H1 (cell line): ENCODE measurements around the gene TBC1D2. TPM values are rescaled to one million over a fixed set of nuclear protein-coding genes. Genes with fewer than 3 reads are reported as not detected.

Experiments
- CTCF ChIA-PET: fragments of 300-600 bp; sonication (Branson Sonifier 250); formaldehyde crosslinking; loops from one replicate; lab custom pipeline; 2021; ENCODE audit not compliant: partially characterized antibody; lab: Charles Lee
- POLR2A ChIA-PET: fragments of 300-600 bp; sonication (Branson Sonifier 250); formaldehyde crosslinking; loops from one replicate; lab custom pipeline; 2021; ENCODE audit warnings: inconsistent platforms; ENCODE audit not compliant: partially characterized antibody; lab: Charles Lee
- DNase-seq, 2 experiments: peaks; one replicate each; pipeline versions ENCODE4 v3.0.0 to v3.0.0-alpha.2; 2010 to 2022; ENCODE audit warnings: low spot score in 2 of 2, low read depth in 1 of 2, mixed read lengths in 1 of 2
- FAIRE-seq: peaks from 2 replicates; lab custom pipeline; 2011; peaks lifted over from hg19 to GRCh38; lab: Jason Lieb, UNC
- H2AFZ ChIP-seq: 2 replicates; pipeline ENCODE4 v1.8.1; 2012; ENCODE audit warnings: low read length, inconsistent platforms
- H2AK5ac ChIP-seq: 2 replicates; pipeline ENCODE4 v1.6.1; 2013; ENCODE audit warnings: low read depth, low read length
- H2BK120ac ChIP-seq: replicated peaks from 2 replicates; pipeline ENCODE3; 2013; ENCODE audit warnings: low read depth, low read length, inconsistent platforms
- H2BK12ac ChIP-seq: 2 replicates; pipeline ENCODE4 v1.6.1; 2013; ENCODE audit warnings: low read depth, low read length
- H2BK15ac ChIP-seq: 2 replicates; pipeline ENCODE4 v1.6.1; 2013; ENCODE audit warnings: low read length
- H2BK20ac ChIP-seq: 2 replicates; pipeline ENCODE4 v1.6.1; 2013; ENCODE audit warnings: low read length
- H2BK5ac ChIP-seq: 2 replicates; pipeline ENCODE4 v1.6.1; 2013; ENCODE audit warnings: low read depth, low read length
- H3K14ac ChIP-seq: 2 replicates; pipeline ENCODE4 v1.6.1; 2013; ENCODE audit warnings: inconsistent platforms; ENCODE audit not compliant: insufficient read length
- H3K18ac ChIP-seq: 2 replicates; pipeline ENCODE4 v1.6.1; 2013; ENCODE audit warnings: low read length; ENCODE audit errors: extremely low read depth
- H3K23ac ChIP-seq: 2 replicates; pipeline ENCODE4 v1.6.1; 2013; ENCODE audit warnings: inconsistent platforms; ENCODE audit not compliant: insufficient read length
- H3K23me2 ChIP-seq: 2 replicates; pipeline ENCODE4 v1.6.1; 2013; ENCODE audit warnings: low read depth, low read length
- H3K27ac ChIP-seq: 2 replicates; pipeline ENCODE4 v1.6.1; 2011; ENCODE audit warnings: low read depth, low read length, inconsistent platforms
- H3K27me3 ChIP-seq, 4 experiments: replicated peaks in 1 of 4; 1 replicate in 1 of 4; 2 replicates in 3 of 4; pipeline versions ENCODE4 v1.6.1 to v1.8.1; 2011 to 2013; ENCODE audit warnings: low read length in 3 of 4, mild to moderate bottlenecking in 3 of 4, inconsistent platforms in 2 of 4, mixed read lengths in 2 of 4, moderate library complexity in 1 of 4; ENCODE audit not compliant: control insufficient read depth in 3 of 4, insufficient read depth in 3 of 4; ENCODE audit errors: extremely low read depth in 1 of 4
- H3K36me3 ChIP-seq, 4 experiments: 2 replicates each; pipeline versions ENCODE4 v1.6.1 to v1.8.1; 2011 to 2013; ENCODE audit warnings: mild to moderate bottlenecking in 4 of 4, low read length in 3 of 4, moderate library complexity in 2 of 4, control low read depth in 1 of 4, inconsistent platforms in 1 of 4; ENCODE audit not compliant: insufficient read depth in 4 of 4, control insufficient read depth in 2 of 4
- H3K4ac ChIP-seq: replicated peaks from 2 replicates; pipeline ENCODE3; 2013; ENCODE audit warnings: low read length, low read depth, mixed read lengths, inconsistent platforms; ENCODE audit not compliant: insufficient read length
- H3K4me1 ChIP-seq, 4 experiments: replicated peaks in 1 of 4; 1 replicate in 1 of 4; 2 replicates in 3 of 4; pipeline versions ENCODE4 v1.6.1 to v1.8.1; 2011 to 2013; ENCODE audit warnings: low read length in 3 of 4, inconsistent platforms in 2 of 4, mixed read lengths in 1 of 4; ENCODE audit not compliant: insufficient read depth in 4 of 4, control insufficient read depth in 3 of 4
- H3K4me2 ChIP-seq, 2 experiments: 2 replicates each; pipeline versions ENCODE4 v1.6.1 to v1.8.1; 2011 to 2013; ENCODE audit warnings: low read depth in 2 of 2, low read length in 2 of 2, control low read depth in 1 of 2, inconsistent platforms in 1 of 2, mild to moderate bottlenecking in 1 of 2; ENCODE audit not compliant: insufficient read depth in 1 of 2
- H3K4me3 ChIP-seq, 4 experiments: fragments of 200-600, 300-600 bp in 1 of 4; sonication (generic), shearing (Covaris generic), sonication (Bioruptor Twin) in 1 of 4; 2 replicates each; pipeline versions ENCODE4 v1.5.1 to v1.8.1; 2011 to 2016; ENCODE audit warnings: low read length in 4 of 4, low read depth in 3 of 4, control low read depth in 2 of 4, inconsistent platforms in 2 of 4, mild to moderate bottlenecking in 2 of 4, mixed read lengths in 1 of 4, moderate library complexity in 1 of 4; ENCODE audit not compliant: insufficient read depth in 2 of 4; ENCODE audit errors: extremely low read depth in 1 of 4
- H3K56ac ChIP-seq: replicated peaks from 2 replicates; pipeline ENCODE3; 2013; ENCODE audit warnings: low read depth, mild to moderate bottlenecking, mixed read lengths, low read length, inconsistent platforms; ENCODE audit not compliant: insufficient read length
- H3K79me1 ChIP-seq: 2 replicates; pipeline ENCODE4 v1.6.1; 2013; ENCODE audit warnings: low read depth, low read length, control low read depth
- H3K79me2 ChIP-seq, 2 experiments: 2 replicates each; pipeline versions ENCODE4 v1.6.1 to v1.8.1; 2012 to 2013; ENCODE audit warnings: low read length in 2 of 2, mild to moderate bottlenecking in 2 of 2, inconsistent platforms in 1 of 2; ENCODE audit not compliant: insufficient read depth in 2 of 2, control insufficient read depth in 1 of 2
- H3K9ac ChIP-seq, 4 experiments: replicated peaks in 1 of 4; 1 replicate in 1 of 4; 2 replicates in 3 of 4; pipeline versions ENCODE4 v1.6.1 to v1.8.1; 2011 to 2013; ENCODE audit warnings: low read depth in 3 of 4, low read length in 3 of 4, control low read depth in 2 of 4, mild to moderate bottlenecking in 2 of 4, moderate library complexity in 2 of 4, inconsistent platforms in 1 of 4; ENCODE audit errors: extremely low read depth in 1 of 4
- H3K9me3 ChIP-seq, 2 experiments: 2 replicates each; pipeline versions ENCODE4 v1.6.1 to v1.8.1; 2012 to 2013; ENCODE audit warnings: mild to moderate bottlenecking in 2 of 2, moderate library complexity in 2 of 2, control low read depth in 1 of 2, inconsistent platforms in 1 of 2, low read depth in 1 of 2, low read length in 1 of 2, mixed read lengths in 1 of 2; ENCODE audit not compliant: insufficient read depth in 2 of 2
- H4K20me1 ChIP-seq, 2 experiments: replicated peaks in 1 of 2; 2 replicates each; pipeline versions ENCODE3 to v1.8.1; 2011 to 2013; ENCODE audit warnings: inconsistent platforms in 2 of 2, low read length in 2 of 2, mild to moderate bottlenecking in 1 of 2; ENCODE audit not compliant: insufficient read depth in 2 of 2, control insufficient read depth in 1 of 2
- H4K5ac ChIP-seq: 2 replicates; pipeline ENCODE4 v1.6.1; 2013; ENCODE audit warnings: low read length, low read depth, mixed read lengths, inconsistent platforms; ENCODE audit not compliant: insufficient read length
- H4K8ac ChIP-seq: 2 replicates; pipeline ENCODE4 v1.8.0; 2013; ENCODE audit warnings: mild to moderate bottlenecking, moderate library complexity, low read length, inconsistent platforms; ENCODE audit not compliant: insufficient read depth; ENCODE audit errors: extremely low read depth
- H4K91ac ChIP-seq: replicated peaks from 2 replicates; pipeline ENCODE3; 2013; ENCODE audit warnings: low read length, mixed read lengths, inconsistent platforms; ENCODE audit not compliant: insufficient read length
- BRCA1 ChIP-seq: IDR thresholded peaks from 2 replicates; pipeline ENCODE4 v1.6.1; 2012; ENCODE audit warnings: low read depth, low read length, improper control_type of control experiment
- KDM1A ChIP-seq: fragments of 200-600, 300-600 bp; sonication (generic); IDR thresholded peaks from 2 replicates; pipeline ENCODE4 v1.7.1; 2016; ENCODE audit warnings: mild to moderate bottlenecking, low read length, borderline replicate concordance
- WGBS, 2 experiments: shearing (Covaris generic) in 1 of 2; methylation state at CpG; one replicate each; pipeline versions ENCODE4 v1.1.6 to v1.1.7; 2013 to 2015; ENCODE audit warnings: low lambda C conversion rate in 2 of 2, mixed read lengths in 2 of 2, inconsistent platforms in 1 of 2, low coverage in 1 of 2, missing lambda C conversion rate in 1 of 2; ENCODE audit not compliant: insufficient replicate concordance in 2 of 2, insufficient coverage in 1 of 2, insufficient read length in 1 of 2; ENCODE audit errors: extremely low coverage in 1 of 2, missing lambda C conversion rate in 1 of 2; 5-methylcytosine and 5-hydroxymethylcytosine counted together
- polyA plus RNA-seq, 7 experiments: library from polyadenylated mRNA; depleted of rRNA in 3 of 7; stranded (reverse) in 5 of 7; unstranded in 2 of 7; fragments of >200 nt in 5 of 7; fragments of 200-250 nt in 2 of 7; gene quantifications; 1 replicate in 5 of 7; 2 replicates in 1 of 7; 4 replicates in 1 of 7; pipeline versions ENCODE4 v1.2.1 to v1.2.3, GENCODE V29; 2011 to 2013; ENCODE audit warnings: missing spikeins in 2 of 7, mixed read lengths in 2 of 7
- total RNA-seq: library from RNA; stranded (reverse); fragmentation: NEBNext Ultra II Directional; extraction: Animal tissue kit (Norgen Biotek cat#: 25700); gene quantifications from 2 replicates; pipeline ENCODE4 v1.2.1, GENCODE V29; 2021

TBC1D2 gene
- total and polyA plus RNA-seq, 2 of the 8 experiments (the other 6 are each of a cell fraction or from before 2014, with no cell fraction given), result 7.4 TPM

- ChIA-PET CTCF (interaction anchor here (0.6 to 1.4 kb wide), 3 partner anchors 77 to 1808 kb away, joined by 3 to 4 read pairs (median 3); no protein-coding TSS in a partner anchor), POLR2A (no interaction called here)
- FAIRE-seq (no peak), DNase-seq (no peak)
- no peak overlapping the region for H2BK120ac ChIP-seq
- no peak overlapping the region for H2BK5ac ChIP-seq
- H2BK12ac ChIP-seq, result no peak overlapping the region
- no peak overlapping the region for H4K5ac ChIP-seq
- peaks cover 2 to 4% of the 10 kb centered on the region in 2 experiments for H4K20me1 ChIP-seq
- no peak overlapping the region for H3K4me2 ChIP-seq
- H4K8ac ChIP-seq, result no peak overlapping the region
- H2BK20ac ChIP-seq, result no peak overlapping the region
- no peaks in the 10 kb centered on the region for H3K9me3 ChIP-seq
- peaks cover 0 to 2% (median under 1%) of the 10 kb centered on the region in 4 experiments; a peak in 3 of 7 replicates for H3K27me3 ChIP-seq
- no peak for TF ChIP-seq BRCA1
- peak; percentile 48; the same call in 1 of the 2 replicates for TF ChIP-seq KDM1A
- H3K4ac ChIP-seq, result no peak overlapping the region
- H3K23me2 ChIP-seq, result no peaks in the 10 kb centered on the region
- no peak overlapping the region for H4K91ac ChIP-seq
- no peak overlapping the region for H3K9ac ChIP-seq
- H2AK5ac ChIP-seq, result no peak overlapping the region
- H3K79me2 ChIP-seq, result peaks cover 0 to 4% of the 10 kb centered on the region in 2 experiments; a peak in 2 of 4 replicates
- no peak overlapping the region for H2BK15ac ChIP-seq
- H2AFZ ChIP-seq, result no peak overlapping the region
- 89% methylated on average over 1 of the region's 1 CpG; no CpG with 5 or more reads in 1 of the 2 experiments for WGBS, 2 experiments
- H3K23ac ChIP-seq, result no peak overlapping the region
- H3K4me1 ChIP-seq, result peaks cover 1 to 5% (median 4%) of the 10 kb centered on the region in 4 experiments; a peak in 5 of 7 replicates
- H3K56ac ChIP-seq, result no peak overlapping the region
- no peak overlapping the region for H3K4me3 ChIP-seq
- H3K27ac ChIP-seq, result no peak overlapping the region
- H3K79me1 ChIP-seq, result peaks cover 3% of the 10 kb centered on the region; the same call in 1 of the 2 replicates
- H3K14ac ChIP-seq, result no peak overlapping the region
- H3K18ac ChIP-seq, result no peak overlapping the region
- H3K36me3 ChIP-seq, result no peaks in the 10 kb centered on the region
These were observed 69.2 kb downstream of the TBC1D2 start for GRCh38 chr9:98186236-98186635.
